GM12874 (cell line): ENCODE results near the gene FRAS1.

ENCODE experiments used
- CTCF ChIP-seq: IDR thresholded peaks from 2 replicates; pipeline ENCODE4 v1.5.1; 2011; ENCODE audit warnings: low read depth, mild to moderate bottlenecking, control low read depth, low read length, moderate library complexity; ENCODE audit not compliant: insufficient read depth

FRAS1 gene

GRCh38 chr4:78297116-78297800, 240.1 kb downstream of the FRAS1 start:
- no peak for TF ChIP-seq CTCF

GRCh38 chr4:78298618-78299017, 241.5 kb downstream of the FRAS1 start:
- no peak for TF ChIP-seq CTCF

- TF ChIP-seq CTCF = no peak
Measured at GRCh38 chr4:78299565-78299972, 242.4 kb downstream of the FRAS1 start.

- no peak for TF ChIP-seq CTCF
Measured at GRCh38 chr4:78308517-78308916, 251.4 kb downstream of the FRAS1 start.

GRCh38 chr4:78309352-78309751, 252.2 kb downstream of the FRAS1 start:
- TF ChIP-seq CTCF = no peak

- TF ChIP-seq CTCF = no peak
Measured at GRCh38 chr4:78310007-78310739, 253.1 kb downstream of the FRAS1 start.

- TF ChIP-seq CTCF = no peak
Measured at GRCh38 chr4:78310740-78311115, 253.6 kb downstream of the FRAS1 start.
